ENCODE results near the gene CHD8.
A peak's percentile ranks its signal among the peaks of the same experiment; 100 is the strongest.
"Not testable (repeated sequence)": the region's sequence is repeated elsewhere in the genome, so short reads cannot be mapped to it uniquely, and the experiment has no call there.

CHD8 gene

GRCh38 chr14:21437063-21437901 lies 18.6 kb downstream of the CHD8 start:
- peak; percentile 99 for DNase-seq

- DNase-seq = no peak
These were observed 19.3 kb downstream of the CHD8 start for GRCh38 chr14:21436567-21437062.

DNA sequence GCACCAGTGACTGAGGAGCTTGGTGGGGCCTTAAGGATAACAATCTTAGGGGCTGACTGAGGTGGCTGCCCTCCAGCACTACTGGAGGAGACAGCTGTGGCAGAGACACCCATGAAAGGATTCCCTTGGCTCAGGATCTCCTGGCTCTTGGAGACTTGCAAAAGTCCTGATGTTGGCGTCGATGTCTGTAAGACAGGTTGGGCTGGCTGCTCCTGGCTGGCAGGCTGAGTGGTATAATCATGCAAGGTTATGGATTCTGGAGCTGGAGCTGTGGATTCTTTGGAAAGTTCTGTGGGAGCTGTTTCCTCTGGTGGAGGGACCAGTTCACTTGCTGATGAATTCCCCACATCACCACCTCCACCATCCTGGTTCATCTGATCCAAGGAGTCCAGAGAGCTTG lies 24.8 kb downstream of the CHD8 start:
- no peak for DNase-seq

DNA sequence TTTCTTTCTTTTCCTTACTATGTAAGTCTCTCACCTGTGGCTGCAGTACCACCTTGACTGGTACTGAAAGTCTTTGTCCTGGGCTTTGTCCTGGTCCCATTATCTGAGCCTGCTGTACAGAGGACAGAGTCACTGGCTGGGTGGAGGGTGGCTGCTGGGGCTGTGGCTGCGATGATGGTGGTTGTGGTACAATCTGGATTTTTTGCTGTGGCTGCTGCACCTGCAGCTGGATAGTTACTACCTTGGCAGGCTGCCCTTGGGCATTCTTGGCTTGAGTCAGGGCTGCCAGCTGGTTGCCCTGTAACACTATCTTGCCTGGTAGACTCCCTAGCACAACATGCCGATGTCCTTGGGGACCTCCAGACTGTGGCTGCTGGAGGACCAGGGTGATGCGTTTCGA lies 27.0 kb downstream of the CHD8 start:
- no peak for DNase-seq

- no peak for DNase-seq
These were observed 29.2 kb downstream of the CHD8 start for GRCh38 chr14:21426692-21427091.

DNA sequence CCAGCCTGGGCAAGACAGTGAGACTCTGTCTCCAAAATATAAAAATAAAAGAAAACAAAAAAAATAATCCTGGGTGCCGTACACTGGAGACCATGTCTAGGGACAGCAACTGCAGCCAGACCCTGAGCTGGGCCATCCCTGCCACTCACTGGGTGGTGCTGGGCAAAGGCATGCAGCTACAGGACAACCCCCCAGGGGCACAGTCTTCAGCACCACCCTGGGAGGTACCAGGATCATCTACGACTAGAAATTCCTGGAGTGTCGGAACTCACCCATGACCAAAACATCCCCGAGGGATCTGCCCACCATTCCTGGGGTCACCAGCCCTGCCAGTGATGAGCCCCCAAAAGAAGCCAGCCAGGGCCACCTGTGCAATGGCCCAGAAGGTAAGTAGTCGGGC lies 36.4 kb downstream of the CHD8 start:
- DNase-seq = no peak

DNA sequence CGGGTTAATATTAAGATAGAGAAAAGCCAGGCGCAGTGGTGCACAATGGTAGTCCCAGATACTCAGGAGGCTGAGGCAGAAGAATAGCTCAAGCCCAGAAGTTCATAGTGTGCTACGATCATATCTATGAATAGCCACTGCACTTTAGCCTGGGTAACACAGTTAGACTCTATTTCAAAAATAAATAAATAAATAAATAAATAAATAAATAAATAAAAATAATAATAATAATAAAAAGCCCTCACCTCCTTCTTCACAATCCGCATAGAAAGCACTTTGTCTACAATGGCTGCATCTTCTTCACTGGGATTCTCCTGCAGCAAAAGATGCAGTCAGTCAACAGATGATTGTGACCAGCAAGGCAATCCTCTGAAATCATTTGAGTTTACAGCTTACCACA lies 40.6 kb downstream of the CHD8 start:
- no peak for DNase-seq

DNA sequence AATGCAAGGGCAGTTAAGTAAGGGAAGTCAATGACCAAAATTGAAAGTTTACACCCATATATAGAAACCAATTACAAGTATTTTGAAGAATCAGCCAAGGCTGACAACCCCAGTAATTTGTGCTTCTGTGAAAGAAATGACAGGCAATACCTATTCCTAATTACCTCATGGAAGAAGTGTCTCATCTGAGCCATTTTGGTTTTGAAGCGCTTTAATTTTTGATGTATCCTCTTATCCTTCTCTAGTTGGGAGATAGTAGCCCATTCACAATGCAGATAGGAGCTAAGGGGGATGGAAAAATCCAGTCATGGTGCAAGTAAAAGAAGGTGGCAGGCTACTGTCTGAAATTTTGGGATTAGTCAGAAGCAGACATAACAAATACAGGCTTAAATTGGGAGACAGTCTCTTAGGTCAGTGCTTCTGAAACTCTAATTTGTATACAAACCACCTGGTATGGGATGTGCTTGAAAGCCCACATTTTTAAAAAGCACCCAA lies 41.7 kb downstream of the CHD8 start:
- DNase-seq = peak; percentile 12

- DNase-seq = no peak
These were observed 47.8 kb downstream of the CHD8 start for GRCh38 chr14:21408147-21408546.

GRCh38 chr14:21406213-21406612 lies 49.7 kb downstream of the CHD8 start:
- DNase-seq = no peak

DNA sequence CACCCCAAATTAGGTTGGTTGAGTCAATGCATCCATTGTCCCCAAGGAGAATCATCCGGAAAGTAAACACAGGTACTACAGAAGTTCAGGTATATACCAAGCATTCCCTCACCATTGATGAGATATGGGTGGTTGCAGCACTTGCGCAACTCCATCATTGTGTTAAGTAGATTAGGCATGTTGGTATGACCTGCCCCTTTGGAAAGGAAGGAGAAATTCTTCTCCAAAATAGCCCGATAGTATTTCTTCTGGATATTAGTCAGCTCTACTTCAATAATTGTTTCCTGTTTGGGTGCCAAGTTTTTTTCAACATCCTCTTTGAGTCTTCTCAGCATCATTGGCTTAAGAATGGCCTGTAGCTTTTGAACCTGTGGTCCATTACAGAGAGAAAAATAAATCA lies 50.8 kb downstream of the CHD8 start:
- DNase-seq = no peak

GRCh38 chr14:21399311-21399870 lies 56.5 kb downstream of the CHD8 start:
- no peak for DNase-seq

- no peak for DNase-seq
These were observed 57.0 kb downstream of the CHD8 start for GRCh38 chr14:21398901-21399300.

GRCh38 chr14:21395450-21395849 lies 60.5 kb downstream of the CHD8 start:
- no peak for DNase-seq

GRCh38 chr14:21385188-21385904 lies 70.6 kb downstream of the CHD8 start:
- DNase-seq = no peak

DNA sequence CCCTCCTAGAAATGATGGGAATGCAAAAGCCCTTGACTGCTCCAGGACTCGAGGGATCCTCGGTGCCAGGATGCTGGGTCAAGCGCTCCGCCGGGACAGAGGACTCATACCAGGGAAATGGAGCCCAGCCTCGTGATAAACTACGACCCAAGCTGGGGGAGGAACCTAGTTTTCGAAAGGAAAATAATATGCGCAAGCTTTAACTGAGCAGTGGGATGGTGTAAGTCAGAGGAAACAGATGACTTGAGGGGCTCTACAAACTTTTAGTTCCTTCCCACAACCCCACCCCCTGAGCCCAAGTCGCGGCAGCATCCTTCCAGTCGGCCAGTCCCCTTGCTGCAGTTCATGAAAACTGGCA lies 71.5 kb downstream of the CHD8 start:
- DNase-seq = no peak

DNA sequence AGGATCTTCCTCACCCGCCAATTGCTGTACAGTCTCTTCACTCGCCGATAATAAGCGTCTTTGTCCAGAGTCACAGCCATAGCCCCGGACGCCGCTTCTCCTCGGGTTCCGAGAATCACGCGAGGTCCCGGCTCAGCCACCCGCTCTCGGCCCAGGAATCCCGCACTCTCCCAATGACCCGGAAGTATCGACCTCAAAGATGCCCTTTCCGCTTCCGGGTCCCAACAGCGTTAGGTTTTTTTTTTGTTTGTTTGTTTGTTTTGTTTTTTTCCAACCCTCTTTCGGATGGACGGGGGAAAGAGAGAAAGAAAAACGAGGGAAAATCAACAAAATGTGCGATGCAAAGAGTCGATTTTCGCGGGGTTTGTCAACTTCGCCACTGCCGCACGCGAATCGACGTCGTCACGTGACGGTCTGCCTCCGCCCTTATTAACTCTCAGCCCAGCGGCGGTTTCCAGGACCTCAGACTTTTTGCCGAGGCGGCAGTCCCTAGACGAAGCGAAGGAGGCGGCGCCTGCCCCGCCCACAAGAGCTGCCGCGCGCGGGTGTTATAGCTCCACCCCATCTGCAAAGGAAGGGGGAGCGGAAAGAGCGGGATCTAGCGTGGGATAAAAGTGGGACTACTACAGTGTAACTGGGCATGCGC lies 72.0 kb downstream of the CHD8 start, which contains the start of gene SUPT16H:
Gene SUPT16H, minus strand, starts transcription at position 172 of the 646 bp plus-strand sequence. Its CDS starts 92 bp downstream, at position 80.
- DNase-seq = peak; percentile 96

GRCh38 chr14:21382886-21383847 lies 72.8 kb downstream of the CHD8 start:
- DNase-seq = peak; percentile 60

GRCh38 chr14:21382095-21382494 lies 73.8 kb downstream of the CHD8 start:
- no peak for DNase-seq

- DNase-seq = no peak
These were observed 76.6 kb downstream of the CHD8 start for GRCh38 chr14:21379338-21379737.

- DNase-seq = no peak
These were observed 81.9 kb downstream of the CHD8 start for GRCh38 chr14:21373980-21374379.

DNA sequence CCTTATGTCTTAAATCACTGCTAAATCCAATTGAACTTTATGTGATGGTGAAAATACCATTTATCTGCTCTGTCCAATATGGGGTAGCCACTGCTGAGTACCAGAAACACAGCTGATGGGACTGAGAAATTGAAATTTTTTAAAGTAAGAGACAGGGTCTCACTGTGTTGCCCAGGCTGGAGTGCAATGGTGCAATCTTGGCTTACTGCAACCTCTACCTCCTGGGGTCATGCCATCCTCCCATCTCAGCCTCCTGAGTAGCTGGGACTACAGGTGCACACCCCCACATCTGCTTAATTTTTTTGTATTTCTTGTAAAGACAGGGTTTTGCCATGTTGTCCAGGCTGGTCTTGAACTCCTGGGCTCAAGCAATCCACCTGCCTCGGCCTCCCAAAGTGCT lies 83.1 kb downstream of the CHD8 start:
- not testable (repeated sequence) for DNase-seq
